Natural killer cell treated with Interleukin-12 subunit alpha and Interleukin-12 subunit beta and Interleukin-15 and Interleukin-18, amount 100 ng/mL, for 72 hours (primary cell): ENCODE results near the gene RNF213. TPM values are rescaled to one million over a fixed set of nuclear protein-coding genes. Genes with fewer than 3 reads are reported as not detected.
"Not testable (repeated sequence)": the region's sequence is repeated elsewhere in the genome, so short reads cannot be mapped to it uniquely, and the experiment has no call there.

ENCODE experiments used
- ATAC-seq, 2 donors: fragments of 150-1000 bp; cut with Tn5 transposase in 1 of 2; sonication (Bioruptor Pico), chemical (Tn5 transposase) in 1 of 2; 2 replicates each; pipeline ENCODE4 v1.10.0; 2021
- DNase-seq: peaks from one replicate; pipeline ENCODE4 v3.0.0; 2022; ENCODE audit warnings: low spot score
- H3K27ac Mint-ChIP-seq, 2 donors: 1 replicate in 1 of 2; 2 replicates in 1 of 2; pipeline ENCODE4 v1.8.0; 2022; ENCODE audit warnings: mixed read lengths in 2 of 2, mild to moderate bottlenecking in 1 of 2, moderate library complexity in 1 of 2
- H3K27me3 Mint-ChIP-seq, 2 donors: 1 replicate in 1 of 2; 2 replicates in 1 of 2; pipeline ENCODE4 v1.8.0; 2022; ENCODE audit warnings: mixed read lengths in 2 of 2
- H3K36me3 Mint-ChIP-seq: one replicate; pipeline ENCODE4 v1.8.0; 2022; ENCODE audit warnings: mixed read lengths
- H3K4me1 Mint-ChIP-seq, 2 donors: 1 replicate in 1 of 2; 2 replicates in 1 of 2; pipeline ENCODE4 v1.8.0; 2022; ENCODE audit warnings: low read depth in 2 of 2, mixed read lengths in 2 of 2, mild to moderate bottlenecking in 1 of 2
- H3K4me3 Mint-ChIP-seq: one replicate; pipeline ENCODE4 v1.8.0; 2022; ENCODE audit warnings: mixed read lengths
- H3K9me3 Mint-ChIP-seq: 2 replicates; pipeline ENCODE4 v1.8.0; 2022; ENCODE audit warnings: mixed read lengths
- total RNA-seq, 2 donors: library from RNA; stranded (reverse); gene quantifications; one replicate each; pipeline ENCODE4 v1.2.3, GENCODE V29; 2022

The RNF213 gene
- total RNA-seq, 2 donors from 2014 or later, result 1,259 to 2,425 TPM

- no peak for DNase-seq
- peak overlapping the region in 1 of 2 donors; percentile 51 for H3K27ac Mint-ChIP-seq
- peaks cover 22 to 30% of the 10 kb centered on the region in 2 donors for H3K4me1 Mint-ChIP-seq
- no peaks in the 10 kb centered on the region for H3K27me3 Mint-ChIP-seq
- no peaks in the 10 kb centered on the region for H3K9me3 Mint-ChIP-seq
- H3K4me3 Mint-ChIP-seq, result no peak overlapping the region
- no peak for ATAC-seq
- peaks cover 30% of the 10 kb centered on the region for H3K36me3 Mint-ChIP-seq
These were observed 30.6 kb downstream of the RNF213 start for GRCh38 chr17:80291260-80291659.

- Mint-ChIP-seq H3K9me3 (no peaks in the 10 kb centered on the region), H3K27me3 (no peaks in the 10 kb centered on the region), H3K4me1 (peaks cover 22 to 35% of the 10 kb centered on the region in 2 donors), H3K36me3 (peaks cover 30% of the 10 kb centered on the region), H3K27ac (peak overlapping the region in 1 of 2 donors; percentile 51), H3K4me3 (no peak overlapping the region)
- ATAC-seq, result no peak
- DNase-seq, result no peak
These were observed 31.2 kb downstream of the RNF213 start for GRCh38 chr17:80291691-80292487.

GRCh38 chr17:80292521-80292971, 31.9 kb downstream of the RNF213 start:
- no peak for DNase-seq
- H3K27ac Mint-ChIP-seq, result no peak overlapping the region
- peaks cover 17 to 31% of the 10 kb centered on the region in 2 donors for H3K4me1 Mint-ChIP-seq
- peaks cover 27% of the 10 kb centered on the region for H3K36me3 Mint-ChIP-seq
- H3K27me3 Mint-ChIP-seq, result no peaks in the 10 kb centered on the region
- no peak overlapping the region for H3K4me3 Mint-ChIP-seq
- H3K9me3 Mint-ChIP-seq, result no peaks in the 10 kb centered on the region
- no peak for ATAC-seq

- Mint-ChIP-seq H3K4me1 (peaks cover 15 to 30% of the 10 kb centered on the region in 2 donors), H3K27ac (peak overlapping the region; percentile 56 to 72), H3K27me3 (no peaks in the 10 kb centered on the region), H3K36me3 (peaks cover 28% of the 10 kb centered on the region), H3K9me3 (no peaks in the 10 kb centered on the region), H3K4me3 (peak overlapping the region; percentile 30)
- no peak for DNase-seq
- ATAC-seq, result peak; percentile 43 to 52
These were observed 33.6 kb downstream of the RNF213 start for GRCh38 chr17:80294210-80294609.

GRCh38 chr17:80294653-80295052, 34.0 kb downstream of the RNF213 start:
- H3K4me3 Mint-ChIP-seq, result peak overlapping the region; percentile 30
- H3K27me3 Mint-ChIP-seq, result no peaks in the 10 kb centered on the region
- ATAC-seq, result no peak
- H3K36me3 Mint-ChIP-seq, result peaks cover 28% of the 10 kb centered on the region
- peaks cover 13 to 29% of the 10 kb centered on the region in 2 donors for H3K4me1 Mint-ChIP-seq
- peak overlapping the region; percentile 56 to 72 for H3K27ac Mint-ChIP-seq
- DNase-seq, result no peak
- H3K9me3 Mint-ChIP-seq, result no peaks in the 10 kb centered on the region

GRCh38 chr17:80295146-80295545, 34.5 kb downstream of the RNF213 start:
- H3K9me3 Mint-ChIP-seq, result no peaks in the 10 kb centered on the region
- no peaks in the 10 kb centered on the region for H3K27me3 Mint-ChIP-seq
- no peak for DNase-seq
- peak overlapping the region; percentile 59 to 72 for H3K27ac Mint-ChIP-seq
- H3K4me3 Mint-ChIP-seq, result no peak overlapping the region
- no peak for ATAC-seq
- peaks cover 17 to 32% of the 10 kb centered on the region in 2 donors for H3K4me1 Mint-ChIP-seq
- peaks cover 32% of the 10 kb centered on the region for H3K36me3 Mint-ChIP-seq

- Mint-ChIP-seq H3K36me3 (peaks cover 36% of the 10 kb centered on the region), H3K9me3 (no peaks in the 10 kb centered on the region), H3K4me3 (no peak overlapping the region), H3K27ac (peak overlapping the region; percentile 59 to 72), H3K4me1 (peaks cover 17 to 36% of the 10 kb centered on the region in 2 donors), H3K27me3 (no peaks in the 10 kb centered on the region)
- ATAC-seq (peak in 1 of 2 donors; percentile 28), DNase-seq (no peak)
These were observed 34.9 kb downstream of the RNF213 start for GRCh38 chr17:80295559-80295958.

- H3K27me3 Mint-ChIP-seq, result no peaks in the 10 kb centered on the region
- H3K27ac Mint-ChIP-seq, result peak overlapping the region; percentile 59 to 72
- H3K4me1 Mint-ChIP-seq, result peaks cover 24 to 42% of the 10 kb centered on the region in 2 donors
- H3K36me3 Mint-ChIP-seq, result peaks cover 42% of the 10 kb centered on the region
- ATAC-seq, result no peak
- no peak overlapping the region for H3K4me3 Mint-ChIP-seq
- no peaks in the 10 kb centered on the region for H3K9me3 Mint-ChIP-seq
- no peak for DNase-seq
These were observed 35.6 kb downstream of the RNF213 start for GRCh38 chr17:80296221-80296620.

- Mint-ChIP-seq H3K27me3 (no peaks in the 10 kb centered on the region), H3K27ac (peak overlapping the region; percentile 37 to 39), H3K9me3 (no peaks in the 10 kb centered on the region), H3K36me3 (peaks cover 48% of the 10 kb centered on the region), H3K4me3 (peak overlapping the region; percentile 20), H3K4me1 (peaks cover 33 to 46% of the 10 kb centered on the region in 2 donors)
- DNase-seq (no peak), ATAC-seq (no peak)
These were observed 37.4 kb downstream of the RNF213 start for GRCh38 chr17:80297996-80298560.

GRCh38 chr17:80299350-80300100, 38.9 kb downstream of the RNF213 start:
- H3K4me3 Mint-ChIP-seq, result not testable (repeated sequence)
- Mint-ChIP-seq H3K27ac (peak overlapping the region; percentile 20 to 33), H3K36me3 (peaks cover 43% of the 10 kb centered on the region)

GRCh38 chr17:80300756-80301155, 40.1 kb downstream of the RNF213 start:
- ATAC-seq, H3K9me3 Mint-ChIP-seq: not testable (repeated sequence)
- peaks cover 46% of the 10 kb centered on the region for H3K36me3 Mint-ChIP-seq

More at GRCh38 chr17:80299350-80300100, 38.9 kb downstream of the RNF213 start:
- H3K9me3 Mint-ChIP-seq, H3K27me3 Mint-ChIP-seq, ATAC-seq, DNase-seq: not testable (repeated sequence)
- H3K4me1 Mint-ChIP-seq, result peaks cover 26 to 41% of the 10 kb centered on the region in 2 donors

GRCh38 chr17:80303824-80304223, 43.2 kb downstream of the RNF213 start:
- H3K9me3 Mint-ChIP-seq, result no peaks in the 10 kb centered on the region
- H3K4me3 Mint-ChIP-seq, result no peak overlapping the region
- no peak for ATAC-seq

More at GRCh38 chr17:80300756-80301155, 40.1 kb downstream of the RNF213 start:
- DNase-seq, H3K4me3 Mint-ChIP-seq, H3K27me3 Mint-ChIP-seq: not testable (repeated sequence)
- peak overlapping the region; percentile 20 to 33 for H3K27ac Mint-ChIP-seq
- peaks cover 28 to 42% of the 10 kb centered on the region in 2 donors for H3K4me1 Mint-ChIP-seq

GRCh38 chr17:80307994-80308691, 47.5 kb downstream of the RNF213 start:
- H3K4me3 Mint-ChIP-seq, result peak overlapping the region; percentile 17
- no peaks in the 10 kb centered on the region for H3K27me3 Mint-ChIP-seq
- no peak for ATAC-seq
- H3K36me3 Mint-ChIP-seq, result peaks cover 46% of the 10 kb centered on the region
- DNase-seq, result no peak
- H3K27ac Mint-ChIP-seq, result peak overlapping the region; percentile 66 to 85
- no peaks in the 10 kb centered on the region for H3K9me3 Mint-ChIP-seq
- peaks cover 19 to 35% of the 10 kb centered on the region in 2 donors for H3K4me1 Mint-ChIP-seq

More at GRCh38 chr17:80303824-80304223, 43.2 kb downstream of the RNF213 start:
- DNase-seq, result no peak
- peaks cover 60% of the 10 kb centered on the region for H3K36me3 Mint-ChIP-seq
- no peaks in the 10 kb centered on the region for H3K27me3 Mint-ChIP-seq
- no peak overlapping the region for H3K27ac Mint-ChIP-seq
- peaks cover 39 to 46% of the 10 kb centered on the region in 2 donors for H3K4me1 Mint-ChIP-seq
